HG02870 (cell line): ENCODE data around the gene ZNF407.
A peak's percentile ranks its signal among the peaks of the same experiment; 100 is the strongest.
"Not testable (repeated sequence)": the region's sequence is repeated elsewhere in the genome, so short reads cannot be mapped to it uniquely, and the experiment has no call there.

Experiments
- ATAC-seq: cut with Tn5 transposase; IDR thresholded peaks from one replicate; pipeline ENCODE4 v1.9.1; 2021; ENCODE audit warnings: mild to moderate bottlenecking, moderate library complexity; ENCODE audit not compliant: unreplicated experiment

ZNF407 gene

GRCh38 chr18:74951165-74951760, 353.6 kb downstream of the ZNF407 start:
- peak; percentile 68 for ATAC-seq

DNA sequence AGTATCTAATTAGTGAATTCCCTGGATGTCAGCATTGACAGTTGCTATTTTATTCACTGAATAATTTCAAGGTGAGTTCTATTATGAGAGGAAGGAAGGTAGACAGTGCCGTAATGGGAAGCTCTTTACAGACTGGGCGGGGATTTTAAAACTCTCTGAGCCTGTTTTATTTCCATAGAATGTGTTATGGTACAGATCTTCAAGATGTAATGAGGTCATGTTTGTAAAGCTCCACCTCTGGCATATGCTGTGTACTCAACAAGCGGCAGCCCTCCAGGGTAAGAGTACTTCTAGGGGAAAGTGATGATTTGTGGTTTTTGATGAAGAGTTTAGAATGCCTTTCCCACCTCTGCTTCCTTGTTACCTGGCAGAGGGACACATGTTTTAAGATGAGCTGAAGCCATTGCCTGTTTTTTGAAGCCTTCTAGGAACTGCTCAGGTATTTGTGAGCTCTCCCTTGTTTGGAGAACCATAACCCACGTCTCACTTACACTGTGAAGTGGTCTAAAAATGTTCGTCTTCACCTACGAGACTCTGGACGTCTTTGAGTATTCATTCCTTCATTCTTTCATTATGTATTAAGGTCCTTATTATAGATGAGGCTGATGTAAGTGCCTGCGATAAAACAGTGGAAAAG, 360.0 kb downstream of the ZNF407 start:
- ATAC-seq: no peak

DNA sequence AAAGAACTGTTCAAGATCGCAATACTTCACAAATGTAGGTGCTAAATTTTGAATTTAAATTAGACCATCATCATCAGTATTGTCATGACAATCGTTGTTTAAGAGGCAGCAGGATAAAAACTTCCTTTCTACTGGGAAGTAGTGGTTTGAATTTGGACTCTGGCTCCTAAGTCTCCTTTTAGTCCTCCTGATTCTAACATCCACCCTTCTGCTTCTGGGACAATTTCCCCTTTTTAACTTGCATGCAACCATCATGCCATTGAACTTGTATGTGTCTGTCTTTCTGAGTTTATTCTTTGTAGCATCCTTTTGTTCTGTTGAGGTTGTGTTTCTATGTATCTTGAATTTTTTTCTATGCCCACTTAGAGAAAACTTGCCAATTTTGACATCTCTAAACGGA, 361.5 kb downstream of the ZNF407 start:
- ATAC-seq: no peak

DNA sequence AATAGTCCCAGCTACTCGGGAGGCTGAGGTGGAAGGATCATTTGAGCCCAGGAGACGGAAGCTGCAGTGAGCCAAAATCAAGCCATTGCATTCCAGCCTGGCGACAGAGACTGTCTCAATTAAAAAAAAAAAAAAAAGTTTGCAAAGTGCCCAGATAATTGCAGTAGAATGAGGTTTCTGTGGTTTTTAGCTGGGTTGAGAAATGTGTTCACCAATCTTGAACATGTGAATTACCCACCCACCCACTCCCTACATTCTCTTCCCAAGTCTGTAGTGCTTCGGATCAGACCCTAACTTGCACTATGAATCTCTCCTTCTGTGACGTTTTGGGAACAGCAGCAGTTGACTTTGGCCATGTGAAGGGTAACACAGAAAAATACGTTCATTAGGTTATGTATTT, 363.9 kb downstream of the ZNF407 start:
- ATAC-seq: no peak

DNA sequence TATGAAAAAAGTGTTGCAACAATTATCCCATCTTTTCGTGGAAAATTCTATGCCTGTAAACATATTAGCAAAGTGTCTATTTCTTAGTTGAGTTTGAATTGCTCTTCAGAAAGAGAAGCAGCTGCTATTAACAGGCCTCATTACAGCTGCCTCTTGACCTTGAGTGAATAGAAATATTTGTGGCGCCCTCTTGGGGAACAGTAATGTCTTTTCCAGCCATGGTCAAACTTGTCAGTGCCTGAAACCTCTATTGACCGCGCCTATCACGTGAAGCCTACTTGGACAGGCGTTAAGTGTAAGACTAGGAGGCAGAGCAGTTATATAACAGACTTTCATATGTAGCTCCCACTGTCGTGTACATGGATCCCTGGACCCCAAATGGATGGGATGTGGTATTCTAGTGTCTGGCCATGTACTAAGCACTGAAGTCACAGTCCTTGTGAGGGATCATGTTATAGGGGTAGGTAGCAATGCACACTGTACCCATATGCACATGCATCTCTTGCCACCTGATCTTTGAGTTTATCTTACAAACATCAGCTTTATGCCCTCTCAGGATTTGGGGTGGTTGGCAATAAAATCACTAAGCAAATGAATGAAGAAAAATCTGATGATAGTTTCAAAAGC, 366.3 kb downstream of the ZNF407 start:
- no peak for ATAC-seq

DNA sequence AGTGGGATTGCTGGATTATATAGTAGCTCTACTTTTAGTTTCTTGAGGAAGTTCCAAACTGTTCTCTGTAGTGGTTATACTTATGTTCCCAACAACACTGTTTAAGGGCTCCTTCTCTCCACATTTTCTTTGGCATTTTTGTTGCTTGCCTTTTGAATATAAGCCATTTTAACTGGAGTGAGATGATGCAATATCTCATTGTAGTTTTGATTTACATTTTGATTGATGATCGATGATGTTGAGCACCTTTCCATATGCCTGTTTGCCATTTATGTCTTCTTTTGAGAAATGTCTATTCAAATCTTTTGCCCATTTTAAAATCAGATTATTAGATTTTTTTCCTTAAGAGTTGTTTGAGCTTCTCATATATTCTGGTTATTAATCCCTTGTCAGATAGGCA, 368.0 kb downstream of the ZNF407 start:
- ATAC-seq: no peak

- no peak for ATAC-seq
Observed at GRCh38 chr18:74967438-74967837, 369.8 kb downstream of the ZNF407 start.

DNA sequence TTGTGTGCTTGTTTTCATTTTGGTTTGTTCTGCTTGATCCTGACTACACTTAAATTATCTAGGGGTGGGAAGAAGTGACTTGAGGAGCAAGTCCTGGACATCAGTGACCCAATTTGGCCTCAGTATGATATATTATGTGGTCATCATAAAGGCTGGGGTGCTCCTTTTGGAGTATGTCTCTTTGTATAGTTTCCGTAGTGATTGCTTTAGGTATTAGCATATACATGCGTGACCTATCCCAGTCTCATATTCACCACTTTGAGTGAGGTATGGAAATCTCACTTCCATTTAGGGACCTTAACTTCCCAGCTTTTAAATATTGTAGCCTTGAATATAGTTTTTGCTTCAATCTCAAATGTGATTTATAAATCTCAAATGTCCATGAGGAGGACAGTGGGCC, 370.3 kb downstream of the ZNF407 start:
- ATAC-seq: no peak

DNA sequence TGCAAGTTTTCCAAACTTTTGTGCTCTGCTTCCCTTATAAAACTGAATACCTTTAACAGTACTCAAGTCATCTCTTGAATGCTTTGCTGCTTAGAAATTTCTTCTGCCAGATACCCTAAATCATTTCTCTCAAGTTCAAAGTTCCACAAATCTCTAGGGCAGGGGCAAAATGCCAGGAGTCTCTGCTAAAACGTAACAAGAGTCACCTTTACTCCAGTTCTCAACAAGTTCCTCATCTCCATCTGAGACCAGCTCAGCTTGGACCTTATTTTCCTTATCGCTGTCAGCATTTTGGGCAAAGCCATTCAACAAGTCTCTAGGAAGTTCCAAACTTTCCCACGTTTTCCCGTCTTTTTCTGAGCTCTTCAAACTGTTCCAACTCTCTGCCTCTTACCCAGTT, 373.7 kb downstream of the ZNF407 start:
- ATAC-seq: not testable (repeated sequence)

DNA sequence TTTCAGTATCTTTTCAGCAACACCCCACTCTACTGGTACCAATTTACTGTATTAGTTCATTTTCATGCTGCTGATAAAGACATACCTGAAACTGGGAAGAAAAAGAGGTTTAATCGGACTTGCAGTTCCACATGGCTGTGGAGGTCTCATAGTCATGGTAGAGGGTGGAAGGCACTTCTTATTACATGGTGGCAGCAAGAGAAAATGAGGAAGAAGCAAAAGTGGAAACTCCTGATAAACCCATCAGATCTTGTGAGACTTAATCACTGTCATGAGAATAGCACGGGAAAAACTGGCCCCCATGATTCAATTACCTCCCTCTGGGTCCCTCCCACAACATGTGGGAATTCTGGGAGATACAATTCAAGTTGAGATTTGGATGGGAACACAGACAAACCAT, 374.1 kb downstream of the ZNF407 start:
- not testable (repeated sequence) for ATAC-seq

DNA sequence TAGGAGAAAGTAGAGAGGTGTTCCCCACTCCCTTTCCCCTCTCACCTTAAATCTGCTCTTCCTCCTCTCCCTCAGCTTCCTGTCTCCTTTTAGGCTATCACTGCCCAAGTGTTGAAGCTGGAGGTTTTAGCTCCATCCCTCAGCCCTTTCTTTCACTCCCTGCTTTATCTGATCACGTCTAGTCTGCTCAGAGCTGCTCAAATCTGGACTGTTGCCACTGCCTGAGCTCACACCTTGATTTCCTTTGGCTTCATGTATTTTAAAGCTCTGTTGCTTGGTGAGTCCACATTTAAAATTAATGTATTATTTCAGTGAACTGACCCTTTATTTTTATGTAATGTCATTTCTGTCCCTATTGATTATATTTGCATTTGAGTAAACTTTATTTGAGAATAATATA, 374.7 kb downstream of the ZNF407 start:
- no peak for ATAC-seq

- ATAC-seq: no peak
Observed at GRCh38 chr18:74975001-74975400, 377.3 kb downstream of the ZNF407 start.

GRCh38 chr18:74976331-74976909, 378.8 kb downstream of the ZNF407 start:
- ATAC-seq: no peak

GRCh38 chr18:74977041-74977440, 379.4 kb downstream of the ZNF407 start:
- no peak for ATAC-seq

GRCh38 chr18:74980669-74981068, 383.0 kb downstream of the ZNF407 start:
- ATAC-seq: no peak

- no peak for ATAC-seq
Observed at GRCh38 chr18:74981476-74981875, 383.8 kb downstream of the ZNF407 start.

DNA sequence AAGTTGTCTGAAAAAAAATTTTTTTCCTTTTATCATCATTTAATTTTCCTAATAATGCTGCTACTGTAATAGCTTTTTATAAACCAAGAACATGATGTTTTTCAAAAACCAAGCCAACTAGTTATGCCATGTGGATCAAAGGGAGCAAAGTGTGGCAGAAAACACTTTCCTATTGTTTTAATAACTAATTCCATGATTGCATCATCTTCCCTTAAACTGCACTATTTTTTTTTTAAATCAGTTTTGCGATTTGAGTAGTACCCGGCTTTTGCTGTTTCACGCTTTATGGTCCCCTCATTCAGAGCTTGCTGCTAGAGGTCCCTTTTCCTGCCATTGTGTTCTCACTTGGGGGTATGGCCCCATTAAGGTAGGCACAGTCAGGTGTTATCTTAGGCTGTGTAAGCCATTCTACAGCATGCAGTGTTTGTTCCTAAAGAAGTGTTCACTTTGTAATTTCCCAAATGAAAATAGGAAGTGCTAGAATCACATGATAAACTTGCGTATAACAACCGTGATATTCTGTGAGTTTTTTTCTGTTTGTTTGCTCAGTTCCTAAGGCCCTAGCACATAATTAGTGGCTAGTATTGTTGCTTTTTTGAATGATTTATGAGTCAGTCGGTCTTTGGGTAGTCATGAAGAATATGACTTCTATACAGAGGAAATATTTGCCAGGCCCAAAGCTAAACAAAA, 385.4 kb downstream of the ZNF407 start:
- ATAC-seq: no peak

DNA sequence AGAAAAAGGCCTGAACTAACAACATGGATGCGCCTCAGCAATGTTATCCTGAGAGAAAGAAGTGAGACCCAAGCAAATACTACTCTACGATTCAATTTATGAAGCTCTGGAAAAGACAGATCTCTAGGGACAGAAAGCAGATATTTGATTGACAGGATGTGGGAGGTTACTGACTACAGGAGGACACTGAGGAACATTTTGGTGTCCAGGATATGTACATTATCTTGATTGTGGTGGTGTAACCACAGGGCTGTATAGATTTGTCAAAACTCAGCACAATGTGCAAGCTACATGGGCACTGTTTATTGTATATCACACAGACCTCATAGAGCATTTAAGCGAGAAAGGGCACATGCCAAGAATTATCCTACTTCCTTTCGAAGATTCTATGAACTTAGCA, 391.5 kb downstream of the ZNF407 start:
- no peak for ATAC-seq

DNA sequence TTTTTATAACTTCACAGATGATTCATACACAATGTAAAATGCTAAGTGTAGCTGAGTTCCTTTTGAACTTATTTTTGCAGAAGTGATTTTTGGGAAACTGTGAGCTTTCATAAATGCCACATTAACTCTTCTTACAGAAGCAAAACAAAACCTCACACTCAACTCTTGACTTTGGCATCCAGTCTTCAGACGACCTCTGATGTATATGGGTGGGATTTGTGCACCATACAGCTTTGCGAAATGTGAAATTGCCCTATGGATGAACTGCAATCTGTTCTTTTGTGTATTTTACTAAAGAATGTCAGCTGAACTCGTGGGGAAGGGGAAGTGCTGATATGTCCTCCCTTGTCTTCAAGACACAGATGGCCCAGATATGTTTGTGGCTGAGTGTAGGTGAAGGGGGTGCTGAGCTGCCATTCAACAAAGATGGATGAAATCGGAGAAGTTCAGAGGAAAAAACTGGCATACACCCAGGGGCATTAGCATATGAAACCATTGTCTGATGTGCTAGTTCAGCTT, 393.0 kb downstream of the ZNF407 start:
- no peak for ATAC-seq

DNA sequence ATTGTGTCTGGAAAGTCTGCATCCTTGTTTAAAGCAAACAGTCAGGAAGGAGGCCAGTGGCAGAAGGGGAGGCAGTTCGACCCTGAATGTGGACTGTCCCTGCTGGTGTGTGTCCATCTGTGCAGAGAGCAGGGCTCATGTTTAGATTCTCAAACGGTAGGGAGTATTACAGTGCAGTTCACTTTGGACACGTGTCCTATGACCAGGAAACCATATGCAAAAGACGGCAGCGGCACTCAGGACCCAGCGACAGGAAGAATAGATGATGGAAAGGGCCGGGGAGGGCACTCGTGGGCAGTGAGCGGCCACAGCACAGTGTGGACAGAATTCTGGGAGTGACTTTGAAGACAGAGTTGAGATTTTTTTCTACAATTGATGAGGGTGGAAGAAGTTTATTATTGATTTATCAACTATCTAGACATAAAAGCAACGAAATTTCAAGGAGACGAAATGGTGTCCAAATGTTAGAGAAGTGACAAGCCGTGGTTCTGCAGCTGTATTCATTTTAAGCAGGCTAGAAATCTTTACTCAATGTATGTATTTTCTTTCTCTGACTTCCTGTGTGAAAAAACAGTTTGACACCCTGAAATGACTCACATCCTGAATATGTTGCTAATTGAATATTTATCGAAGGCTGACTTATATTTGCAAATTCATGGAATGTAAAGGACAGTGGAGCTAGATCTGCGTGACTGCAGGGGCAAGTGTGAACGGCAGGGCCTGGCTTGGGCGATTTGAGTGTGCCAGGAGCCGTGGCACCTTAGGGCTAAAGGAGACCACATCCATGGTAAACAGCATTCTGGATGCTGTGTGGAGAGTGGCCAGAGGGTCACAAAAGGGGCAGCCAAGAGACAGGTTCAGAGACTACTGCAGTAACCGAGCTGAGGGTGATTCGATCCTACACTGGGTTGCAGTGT, 397.1 kb downstream of the ZNF407 start:
- peak; percentile 73 for ATAC-seq
